ENCODE results near the gene PTPN12.
"Not testable (repeated sequence)": the region's sequence is repeated elsewhere in the genome, so short reads cannot be mapped to it uniquely, and the experiment has no call there.

The PTPN12 gene

DNA sequence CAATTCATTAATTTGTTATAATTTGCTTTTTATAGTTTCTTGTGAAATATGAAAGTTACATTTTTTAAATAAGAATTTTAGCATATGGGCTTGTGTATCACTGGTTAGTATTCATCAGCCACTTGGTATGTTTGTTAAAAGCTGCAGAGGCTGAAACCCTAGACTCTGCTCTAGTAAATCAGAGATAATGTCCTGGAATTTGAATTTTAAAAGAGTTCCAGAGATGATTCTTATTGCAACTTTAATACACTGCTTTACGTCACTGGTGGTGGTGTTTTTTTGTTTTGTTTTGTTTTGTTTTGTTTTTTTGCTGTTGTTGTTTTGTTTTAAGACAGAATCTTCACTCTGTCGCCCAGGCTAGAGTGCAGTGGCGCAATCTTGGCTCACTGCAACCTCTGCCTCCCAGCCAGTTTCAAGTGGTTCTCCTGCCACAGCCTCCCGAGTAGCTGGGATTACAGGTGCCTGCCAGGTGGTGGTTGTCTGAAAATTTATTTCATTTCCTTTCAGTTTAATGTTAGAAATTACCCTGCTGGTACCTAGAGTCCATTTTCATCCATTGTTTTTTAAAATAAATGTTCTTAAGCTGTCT is 43.8 kb downstream of the PTPN12 start:
- no peak for DNase-seq

- DNase-seq = no peak
Observed at GRCh38 chr7:77587272-77587671, 50.2 kb downstream of the PTPN12 start.

- no peak for DNase-seq
Observed at GRCh38 chr7:77600952-77601351, 63.9 kb downstream of the PTPN12 start.

GRCh38 chr7:77606562-77606961 is 69.5 kb downstream of the PTPN12 start:
- DNase-seq = no peak

DNA sequence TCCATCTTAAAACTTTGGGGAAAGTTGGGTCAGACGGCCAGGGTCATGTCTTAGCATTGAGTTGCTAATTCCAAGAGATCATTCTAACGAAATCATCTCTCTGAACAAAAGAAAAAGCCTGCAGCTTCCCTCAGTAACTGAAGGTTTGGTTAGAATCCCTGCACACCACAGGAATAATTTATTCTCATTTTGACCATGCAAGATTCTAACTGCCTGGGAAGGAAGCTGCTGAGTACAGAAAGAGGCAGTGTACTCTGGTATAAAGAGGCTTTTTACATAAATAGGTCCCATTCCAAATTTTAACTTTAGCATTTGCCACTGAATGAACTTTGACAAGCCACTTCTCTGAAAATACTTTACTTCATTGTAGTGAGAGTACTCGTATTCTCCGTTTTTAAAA is 82.2 kb downstream of the PTPN12 start:
- DNase-seq = no peak

GRCh38 chr7:77626586-77627308 is 89.7 kb downstream of the PTPN12 start:
- no peak for DNase-seq

DNA sequence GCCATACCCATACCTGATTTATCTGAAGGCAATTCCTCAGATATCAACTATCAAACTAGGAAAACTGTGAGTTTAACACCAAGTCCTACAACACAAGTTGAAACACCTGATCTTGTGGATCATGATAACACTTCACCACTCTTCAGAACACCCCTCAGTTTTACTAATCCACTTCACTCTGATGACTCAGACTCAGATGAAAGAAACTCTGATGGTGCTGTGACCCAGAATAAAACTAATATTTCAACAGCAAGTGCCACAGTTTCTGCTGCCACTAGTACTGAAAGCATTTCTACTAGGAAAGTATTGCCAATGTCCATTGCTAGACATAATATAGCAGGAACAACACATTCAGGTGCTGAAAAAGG is 90.2 kb downstream of the PTPN12 start:
- DNase-seq = no peak

DNA sequence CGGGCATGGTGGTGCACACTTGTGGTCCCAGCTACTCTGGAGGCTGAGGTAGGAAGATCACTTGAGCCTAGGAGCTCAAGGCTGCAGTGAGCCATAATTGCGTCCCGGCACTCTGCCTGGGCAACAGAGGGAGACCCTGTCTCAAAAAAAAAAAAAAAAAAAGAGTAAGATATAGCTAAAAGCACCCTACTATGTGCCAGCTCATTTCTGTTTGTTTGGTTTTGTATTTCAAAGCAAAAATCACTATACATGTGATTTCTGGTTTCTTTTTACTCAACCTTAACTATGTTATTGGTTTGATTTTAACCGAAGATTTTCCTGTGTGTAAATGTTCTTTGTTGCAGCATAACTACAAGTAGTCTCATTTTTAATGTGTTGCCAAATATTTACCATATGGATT is 92.7 kb downstream of the PTPN12 start:
- DNase-seq = no peak

DNA sequence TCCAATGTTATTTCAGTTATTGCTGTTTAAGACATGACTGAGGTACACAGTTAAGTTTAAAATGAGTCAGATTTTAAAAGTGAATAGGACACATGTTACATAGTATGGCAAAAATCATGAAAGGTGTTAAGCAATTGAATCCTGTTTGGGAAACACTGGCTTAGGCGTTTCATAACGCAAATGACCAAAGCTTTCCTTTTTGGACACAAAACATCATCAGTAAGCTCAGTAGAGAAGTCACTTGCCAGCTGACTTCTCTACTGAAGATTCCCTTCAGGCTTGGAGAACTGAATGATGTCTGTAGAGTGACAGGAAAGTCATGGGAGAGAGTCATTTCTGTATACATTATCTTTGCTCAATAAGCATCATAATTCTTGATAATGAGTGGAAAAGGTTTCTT is 94.7 kb downstream of the PTPN12 start:
- no peak for DNase-seq

DNA sequence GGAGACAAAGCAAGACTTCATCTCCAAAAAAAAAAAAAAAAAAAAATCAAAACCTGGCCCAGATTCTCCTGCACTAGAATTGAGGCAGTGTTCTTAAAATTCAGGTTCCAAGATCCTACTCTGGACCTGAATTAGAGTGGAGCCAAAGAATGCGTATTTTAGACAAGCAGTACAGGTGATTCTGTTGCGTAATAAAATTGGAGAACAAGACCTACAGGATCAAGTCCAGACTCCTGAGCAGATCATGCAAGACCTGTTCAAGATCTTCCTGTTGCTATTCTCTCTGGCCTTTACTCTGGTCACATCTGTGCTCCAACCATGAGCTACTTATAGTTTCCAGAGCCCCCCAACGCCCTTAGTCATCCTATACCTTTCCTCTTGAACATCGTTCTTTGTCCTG is 107.7 kb downstream of the PTPN12 start:
- DNase-seq = no peak

GRCh38 chr7:77648742-77649338 is 111.7 kb downstream of the PTPN12 start:
- no peak for DNase-seq

GRCh38 chr7:77649716-77650349 is 112.7 kb downstream of the PTPN12 start:
- DNase-seq = no peak

DNA sequence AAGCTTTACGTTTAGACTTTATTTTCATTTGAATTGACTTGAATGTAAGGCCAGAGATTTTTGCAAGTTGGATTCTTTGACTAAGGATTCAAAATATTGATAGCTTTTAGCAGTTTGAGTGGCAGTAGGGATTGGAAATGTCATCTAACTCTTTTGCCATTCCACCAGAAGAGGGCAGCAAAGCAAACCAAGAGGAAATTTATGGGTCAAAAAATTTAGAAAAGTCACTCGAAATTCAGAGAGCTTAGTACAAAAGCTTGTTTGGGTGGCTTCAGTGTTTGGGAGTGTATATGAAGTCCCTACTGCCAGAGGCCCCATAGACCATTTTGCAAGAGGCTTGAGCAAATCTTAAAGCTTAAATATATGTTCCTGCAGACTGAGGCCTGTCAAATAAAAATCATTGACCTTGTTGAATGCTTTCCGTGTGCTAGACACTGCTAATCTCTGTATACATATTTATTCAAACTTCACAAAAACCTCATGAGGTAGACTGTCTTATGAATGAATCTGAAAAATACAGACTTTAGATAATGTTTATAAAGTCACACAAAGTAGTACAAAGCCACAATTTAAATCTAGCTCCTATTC is 114.6 kb downstream of the PTPN12 start:
- DNase-seq = peak; percentile 51

GRCh38 chr7:77652826-77653225 is 115.7 kb downstream of the PTPN12 start:
- not testable (repeated sequence) for DNase-seq

GRCh38 chr7:77653572-77653971 is 116.5 kb downstream of the PTPN12 start:
- peak; percentile 60 for DNase-seq

DNA sequence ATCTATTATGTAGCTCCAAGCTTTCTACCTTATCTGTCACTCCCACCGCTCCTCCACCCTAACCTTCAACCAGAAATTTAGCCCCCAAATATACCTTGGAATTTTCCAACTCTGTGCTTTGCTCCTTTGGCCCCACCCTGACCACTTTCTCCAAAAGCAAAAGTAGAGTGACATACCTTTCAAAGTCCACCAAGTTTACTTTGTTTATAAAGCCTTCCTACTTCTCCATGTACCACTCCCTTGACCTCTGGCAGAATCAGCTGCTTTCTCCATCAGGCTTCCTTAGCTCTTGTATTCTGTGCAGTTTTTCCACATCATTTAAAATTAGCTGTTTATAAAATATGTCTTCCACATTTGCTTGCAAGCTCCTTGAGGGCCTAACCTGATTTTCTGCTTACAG is 118.3 kb downstream of the PTPN12 start:
- DNase-seq = no peak

DNA sequence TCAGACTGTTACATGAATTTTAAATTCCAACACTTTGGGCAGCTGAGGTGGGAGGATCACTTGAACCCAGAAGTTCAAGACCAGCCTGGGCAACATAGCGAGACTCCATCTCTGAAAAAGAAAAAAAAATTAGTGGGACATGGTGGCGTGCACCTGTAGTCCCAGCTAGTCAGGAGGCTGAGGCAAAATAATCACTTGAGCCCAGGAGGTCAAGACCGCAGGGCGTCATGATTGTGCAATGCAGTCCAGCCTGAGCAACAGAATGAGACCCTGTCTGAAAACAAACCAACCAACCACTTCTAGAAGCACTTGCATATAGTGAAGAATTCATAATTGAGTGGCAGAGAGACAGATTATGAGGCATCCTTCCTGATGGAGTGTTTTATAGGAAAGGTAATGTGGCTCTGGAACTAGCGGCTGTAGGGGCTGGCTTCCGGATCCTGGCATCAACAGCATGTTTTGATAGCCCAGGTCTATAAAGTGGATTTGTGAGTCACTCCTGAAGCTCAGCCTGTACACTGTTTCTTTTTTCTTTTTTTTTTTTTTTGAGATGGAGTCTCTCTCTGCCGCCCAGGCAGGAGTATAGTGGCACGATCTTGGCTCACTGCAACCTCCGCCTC is 118.9 kb downstream of the PTPN12 start:
- no peak for DNase-seq

GRCh38 chr7:77657427-77658224 is 120.5 kb downstream of the PTPN12 start:
- DNase-seq = peak; percentile 74

GRCh38 chr7:77658928-77659327 is 121.8 kb downstream of the PTPN12 start:
- DNase-seq = no peak

- no peak for DNase-seq
Observed at GRCh38 chr7:77661816-77662215, 124.7 kb downstream of the PTPN12 start.

DNA sequence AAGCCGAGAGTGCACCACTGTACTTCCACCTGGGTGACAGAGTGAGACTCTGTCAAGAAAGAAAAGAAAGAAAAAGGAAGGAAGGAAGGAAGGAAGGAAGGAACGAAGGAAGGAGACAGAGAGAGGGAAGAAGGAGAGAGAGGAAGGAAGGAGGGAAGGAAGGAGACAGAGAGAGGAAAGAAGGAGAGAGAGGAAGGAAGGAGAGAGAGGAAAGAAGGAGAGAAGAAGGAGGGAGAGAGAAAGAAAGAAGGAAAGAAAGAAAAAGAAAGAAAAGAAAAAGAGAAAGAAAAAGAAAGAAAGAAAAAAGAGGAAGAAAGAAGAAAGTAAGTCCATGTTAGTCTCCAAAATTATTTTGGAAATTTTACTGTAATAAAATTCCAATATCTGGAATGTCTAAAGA is 125.8 kb downstream of the PTPN12 start:
- DNase-seq = no peak

GRCh38 chr7:77664715-77665114 is 127.6 kb downstream of the PTPN12 start:
- no peak for DNase-seq
